Measurements from ENCODE around the gene C2orf68.

GRCh38 chr2:85560812-85561279, 51.0 kb downstream of the C2orf68 start:
- TF ChIP-seq POLR2A (IDR thresholded peaks at IDR 0.05; ENCODE audit: low read depth) (no peak), CTCF (IDR thresholded peaks at IDR 0.05) (no peak), EP300 (IDR thresholded peaks at IDR 0.05) (no peak), POLR2AphosphoS5 (IDR thresholded peaks at IDR 0.05) (no peak)
